Measurements from ENCODE around the gene FBXO21.
A peak's percentile ranks its signal among the peaks of the same experiment; 100 is the strongest.
"Not testable (repeated sequence)": the region's sequence is repeated elsewhere in the genome, so short reads cannot be mapped to it uniquely, and the experiment has no call there.

FBXO21 gene

GRCh38 chr12:117199956-117200744 lies 9.9 kb upstream of the FBXO21 start:
- DNase-seq (ENCODE audit: low spot score) = not testable (repeated sequence)

- not testable (repeated sequence) for DNase-seq (ENCODE audit: low spot score)
These were observed 6.1 kb upstream of the FBXO21 start for GRCh38 chr12:117196334-117196733.

DNA sequence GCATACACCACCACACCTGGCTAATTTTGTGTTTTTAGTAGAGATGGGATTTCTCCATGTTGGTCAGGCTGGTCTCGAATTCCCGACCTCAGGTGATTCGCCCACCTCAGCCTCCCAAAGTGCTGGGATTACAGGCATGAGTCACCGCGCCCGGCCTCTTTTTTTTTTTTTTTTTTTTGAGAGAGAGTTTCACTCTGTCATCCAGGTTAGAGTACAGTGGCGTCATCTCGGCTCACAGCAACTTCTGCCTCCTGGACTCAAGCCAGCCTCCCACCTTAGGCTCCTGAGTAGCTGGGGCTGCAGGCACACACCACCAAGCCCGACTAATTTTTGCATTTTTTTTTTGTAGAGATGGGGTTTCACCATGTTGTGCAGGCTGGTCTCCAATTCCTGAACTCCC lies 4.8 kb upstream of the FBXO21 start:
- not testable (repeated sequence) for DNase-seq (ENCODE audit: low spot score)

DNA sequence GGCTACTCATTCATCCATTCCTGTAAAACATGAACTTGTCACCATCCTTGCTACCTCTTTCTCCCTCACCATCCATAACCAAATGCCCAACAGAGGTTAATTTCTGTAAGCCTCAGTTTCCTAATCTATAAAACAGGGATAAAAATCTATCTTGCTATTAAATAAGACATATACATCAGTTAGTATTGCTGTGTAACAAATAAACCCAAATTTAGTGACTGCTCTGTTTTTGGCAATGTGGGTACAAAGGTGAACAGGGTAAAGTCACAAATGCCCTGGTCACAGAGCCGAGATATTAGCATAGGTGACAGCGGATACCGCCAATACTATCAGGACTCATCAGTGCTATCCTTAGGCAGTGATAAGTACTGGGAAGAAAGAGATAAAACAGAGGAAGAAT lies 3.6 kb upstream of the FBXO21 start:
- no peak for DNase-seq (ENCODE audit: low spot score)

DNA sequence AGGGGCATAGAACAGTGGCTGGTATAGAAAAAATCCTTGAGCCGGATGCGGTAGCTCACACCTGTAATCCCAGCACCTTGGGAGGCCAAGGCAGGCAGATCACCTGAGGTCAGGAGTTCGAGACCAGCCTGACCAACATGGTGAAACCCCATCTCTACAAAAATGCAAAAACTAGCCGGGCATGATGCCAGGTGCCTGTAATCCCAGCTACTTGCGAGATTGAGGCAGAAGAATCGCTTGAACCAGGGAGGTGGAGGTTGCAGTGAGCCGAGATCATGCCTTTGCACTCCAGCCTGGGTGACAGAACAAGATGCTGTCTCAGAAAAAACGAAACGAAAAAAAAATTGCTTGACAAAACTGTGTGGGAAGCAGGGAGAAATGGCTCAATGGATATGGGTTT lies 2.3 kb upstream of the FBXO21 start:
- not testable (repeated sequence) for DNase-seq (ENCODE audit: low spot score)

DNA sequence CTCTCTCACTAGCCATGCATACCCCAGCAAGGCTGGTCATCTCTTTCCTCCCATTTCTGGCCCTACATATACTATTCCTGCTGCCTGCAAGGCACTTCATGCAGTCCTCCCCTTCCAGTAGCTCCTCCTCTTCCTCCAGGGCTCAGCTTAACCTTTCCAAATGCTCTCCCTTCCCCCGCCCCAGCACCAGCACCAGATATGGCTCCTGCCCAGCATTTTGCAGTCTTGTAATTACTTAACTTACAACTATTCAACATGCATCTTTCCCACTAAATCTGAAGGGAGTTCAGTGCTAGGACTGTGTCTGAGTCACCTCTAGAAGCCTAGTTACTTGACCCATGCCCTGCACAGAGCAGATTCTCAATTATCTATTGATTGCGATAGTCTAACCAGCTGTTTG lies 1.8 kb upstream of the FBXO21 start:
- DNase-seq (ENCODE audit: low spot score) = no peak

GRCh38 chr12:117189725-117190209 lies 503 bp downstream of the FBXO21 start:
- peak; percentile 7 for DNase-seq (ENCODE audit: low spot score)

DNA sequence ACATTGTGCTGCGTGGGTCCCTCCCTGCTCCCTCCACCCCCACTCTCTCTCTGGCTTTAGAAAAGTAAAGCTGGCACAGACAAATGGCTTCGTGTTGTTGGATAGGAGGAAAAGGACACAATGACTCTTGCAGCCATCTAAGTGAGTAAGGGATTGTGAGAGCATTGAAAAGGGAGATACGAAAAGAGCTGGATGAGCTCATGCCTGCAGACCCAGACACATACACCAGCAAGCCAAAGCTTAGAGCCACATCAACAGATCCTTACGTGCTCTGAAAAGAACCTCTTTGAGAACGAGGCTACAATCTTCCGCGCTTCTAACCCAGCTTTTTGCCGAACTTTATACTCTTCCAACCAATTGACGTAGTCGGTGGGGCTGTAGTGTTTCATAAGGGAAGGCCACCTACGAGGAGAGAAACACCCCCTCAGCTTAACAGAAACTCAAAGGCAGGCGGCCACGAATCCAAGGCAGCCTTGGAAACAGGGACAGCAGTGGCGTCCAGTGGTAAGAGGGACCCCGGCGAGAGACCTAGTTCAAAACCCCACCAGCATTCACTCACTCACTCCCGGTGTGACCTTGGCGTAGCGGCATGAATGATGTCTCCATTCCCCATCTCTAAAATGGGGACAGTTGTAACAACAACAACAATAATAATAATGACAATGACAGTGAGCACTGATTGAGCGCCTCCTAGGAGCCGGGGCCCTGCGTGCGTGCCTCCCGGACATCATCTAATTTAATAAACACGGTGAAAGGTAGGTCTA lies 1.1 kb downstream of the FBXO21 start:
- DNase-seq (ENCODE audit: low spot score) = no peak

- no peak for DNase-seq (ENCODE audit: low spot score)
These were observed 2.1 kb downstream of the FBXO21 start for GRCh38 chr12:117188121-117188665.

GRCh38 chr12:117187421-117187820 lies 2.8 kb downstream of the FBXO21 start:
- DNase-seq (ENCODE audit: low spot score) = no peak

GRCh38 chr12:117182866-117183265 lies 7.4 kb downstream of the FBXO21 start:
- no peak for DNase-seq (ENCODE audit: low spot score)

- DNase-seq (ENCODE audit: low spot score) = not testable (repeated sequence)
These were observed 8.8 kb downstream of the FBXO21 start for GRCh38 chr12:117181468-117181843.

DNA sequence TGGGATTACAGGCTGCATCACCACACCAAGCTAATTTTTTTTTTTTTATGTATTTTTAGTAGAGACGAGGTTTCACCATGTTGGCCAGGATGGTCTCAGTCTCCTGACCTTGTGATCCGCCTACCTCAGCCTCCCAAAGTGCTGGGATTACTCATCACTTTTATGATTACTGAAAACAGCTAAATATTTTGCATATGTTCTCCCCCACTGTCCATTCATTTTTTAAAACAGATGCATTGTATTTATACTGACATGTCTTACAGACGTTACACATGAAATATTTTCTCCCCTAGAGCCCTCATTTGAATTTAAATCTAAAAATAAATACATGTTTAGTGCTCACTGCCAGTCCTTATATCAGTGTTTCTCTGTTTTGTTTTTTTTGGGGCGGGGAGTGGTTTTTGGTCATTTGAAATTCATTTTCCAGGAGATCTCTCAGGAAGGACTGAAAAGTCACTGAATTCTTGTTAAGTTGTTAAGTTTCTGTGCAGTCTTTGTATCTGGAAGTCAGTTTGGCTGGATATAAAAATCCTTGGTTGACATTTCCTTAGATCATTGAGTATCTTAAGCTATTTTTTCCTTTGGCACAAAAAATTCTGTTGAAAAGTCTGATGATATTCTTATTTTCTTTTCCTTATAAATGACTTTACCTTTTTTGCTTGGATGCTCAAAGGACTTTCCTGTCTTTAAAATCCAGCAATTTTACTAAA lies 9.4 kb downstream of the FBXO21 start:
- no peak for DNase-seq (ENCODE audit: low spot score)

DNA sequence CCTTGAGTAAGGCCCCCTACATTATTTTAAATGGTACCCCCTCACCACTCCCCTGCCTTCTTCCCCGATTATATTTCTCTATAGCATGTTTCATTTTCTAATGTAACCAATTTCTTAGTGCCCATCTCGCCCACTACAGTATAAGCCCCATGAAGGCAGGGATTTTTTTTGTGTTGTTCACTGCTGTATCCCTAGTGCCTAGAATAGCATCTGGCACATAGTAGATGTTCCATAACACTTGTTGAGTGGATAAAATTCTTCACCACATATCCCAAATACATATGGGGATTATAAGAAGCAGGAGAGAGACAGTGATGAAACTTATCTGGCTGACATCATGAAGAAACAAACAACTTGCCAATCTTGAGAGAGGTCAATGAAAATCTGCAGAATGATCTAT lies 11.5 kb downstream of the FBXO21 start:
- no peak for DNase-seq (ENCODE audit: low spot score)

DNA sequence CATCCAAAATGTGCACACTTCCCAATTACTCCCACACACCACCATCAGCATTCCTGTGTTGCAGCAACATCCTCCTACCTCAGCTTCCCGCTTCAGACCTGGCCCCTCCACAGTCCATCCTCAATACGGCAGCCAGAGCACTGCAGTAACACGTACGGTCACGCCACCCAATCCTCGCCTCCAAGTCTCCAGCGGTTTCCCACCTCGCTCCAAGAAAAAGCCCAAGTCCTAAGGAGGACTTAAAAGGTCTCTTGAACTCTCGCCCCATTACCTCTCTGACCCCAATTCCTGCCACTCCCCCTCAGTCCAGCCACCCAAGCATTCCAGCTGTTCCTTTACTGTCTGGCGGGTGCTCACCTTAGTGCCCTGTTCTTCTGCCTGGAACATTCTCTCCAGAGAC lies 12.0 kb downstream of the FBXO21 start:
- DNase-seq (ENCODE audit: low spot score) = no peak

GRCh38 chr12:117172168-117172567 lies 18.1 kb downstream of the FBXO21 start:
- no peak for DNase-seq (ENCODE audit: low spot score)

DNA sequence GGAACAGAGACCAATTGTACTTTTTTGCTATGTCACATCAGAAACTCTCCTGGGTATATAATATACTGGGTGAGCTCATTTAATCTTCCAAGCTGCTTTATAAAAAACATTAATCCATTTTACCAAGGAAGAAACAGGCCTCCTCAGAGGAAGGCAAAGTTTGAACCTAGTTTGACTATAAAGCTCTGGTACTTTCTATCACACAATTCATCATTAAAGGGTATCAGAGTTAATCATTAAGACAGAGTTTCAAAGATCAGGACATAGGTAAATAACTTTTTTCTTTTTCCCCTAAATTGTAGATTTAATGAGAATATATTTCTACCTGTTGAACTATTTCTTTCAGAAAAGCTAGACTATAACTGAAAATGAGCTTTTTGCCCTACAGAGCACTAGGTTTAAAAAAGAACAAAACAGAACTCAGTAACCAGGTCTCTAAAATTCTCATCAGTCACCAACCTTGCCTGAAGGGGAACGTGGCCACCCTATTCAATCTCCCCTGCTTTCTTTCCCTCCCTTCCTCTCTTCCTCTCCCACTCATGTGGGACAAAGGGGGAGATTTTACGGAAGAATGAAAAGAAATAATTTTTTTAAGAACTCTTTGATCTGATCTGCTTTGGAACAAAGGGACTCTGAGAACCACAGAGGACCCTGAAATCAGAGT lies 18.6 kb downstream of the FBXO21 start:
- no peak for DNase-seq (ENCODE audit: low spot score)

GRCh38 chr12:117169548-117169947 lies 20.7 kb downstream of the FBXO21 start:
- no peak for DNase-seq (ENCODE audit: low spot score)

DNA sequence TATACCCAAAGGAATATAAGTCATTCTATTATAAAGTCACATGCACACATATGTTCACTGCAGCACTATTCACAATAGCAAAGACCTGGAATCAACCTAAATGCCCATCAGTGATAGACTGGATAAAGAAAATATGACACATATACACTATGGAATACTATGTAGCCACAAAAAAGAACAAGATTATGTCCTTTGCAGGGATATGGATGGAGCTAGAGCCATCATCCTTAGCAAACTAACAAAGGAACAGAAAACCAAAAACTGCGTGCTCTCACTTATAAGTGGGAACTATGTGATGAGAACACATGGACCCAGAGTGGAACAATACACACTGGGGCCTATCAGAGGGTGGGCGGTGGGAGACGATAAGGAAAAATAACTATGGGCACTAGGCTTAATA lies 21.3 kb downstream of the FBXO21 start:
- no peak for DNase-seq (ENCODE audit: low spot score)

- no peak for DNase-seq (ENCODE audit: low spot score)
These were observed 22.5 kb downstream of the FBXO21 start for GRCh38 chr12:117167769-117168168.

DNA sequence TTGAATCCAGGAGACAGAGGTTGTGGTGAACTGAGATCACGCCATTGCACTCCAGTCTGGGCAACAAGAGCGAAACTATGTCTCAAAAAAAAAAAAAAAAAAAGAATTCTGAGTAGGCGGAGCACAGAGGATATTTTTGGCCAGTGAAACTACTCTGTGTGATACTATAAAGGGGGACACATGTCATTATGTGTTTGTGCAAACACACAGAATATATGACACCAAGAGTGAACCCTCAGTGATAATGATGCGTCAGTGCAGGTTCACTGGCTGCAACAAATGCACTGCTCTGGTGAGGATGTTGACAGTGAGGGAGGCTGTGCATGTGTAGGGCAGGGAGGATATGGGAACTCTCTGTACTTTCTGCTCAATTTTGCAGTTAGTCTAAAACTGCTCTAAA lies 24.2 kb downstream of the FBXO21 start:
- DNase-seq (ENCODE audit: low spot score) = no peak

DNA sequence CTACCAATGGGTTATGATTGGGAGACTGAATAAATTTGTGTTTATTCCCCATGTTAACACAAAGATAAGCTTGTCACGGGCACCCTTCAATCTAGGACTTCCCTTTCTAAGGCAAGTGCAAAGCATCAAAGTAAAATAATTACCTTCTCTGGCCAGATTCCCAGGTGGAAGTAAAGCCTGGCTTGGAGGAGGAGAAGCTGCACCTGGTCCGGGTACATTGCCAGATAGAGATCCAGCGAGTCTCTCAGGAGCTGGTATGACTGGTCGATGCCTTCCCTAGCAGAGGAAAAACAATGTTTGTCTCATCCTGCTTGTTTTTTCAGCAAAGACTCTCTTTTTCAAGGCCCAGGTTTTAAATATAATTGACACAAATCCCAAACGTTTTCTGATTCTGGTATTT lies 24.9 kb downstream of the FBXO21 start:
- DNase-seq (ENCODE audit: low spot score) = no peak

Data from activated CD4-positive, alpha-beta T cell treated with anti-CD3 and anti-CD28 coated beads, Interleukin-2, Interleukin-4, amounts not matched to agents 100 ng/mL and 50 ng/mL, durations not matched to agents 16 hours and 8 hours (primary cell).